NCI-H82 treated with DMSO at 0.1 percent for 48 hours (cell line): Measurements from ENCODE around the gene NAV1.
"Not testable (repeated sequence)": the region's sequence is repeated elsewhere in the genome, so short reads cannot be mapped to it uniquely, and the experiment has no call there.

ENCODE experiments used
- DNase-seq: peaks from one replicate; lab custom pipeline; 2025; ENCODE audit not compliant: unreplicated experiment; lab: John Stamatoyannopoulos, UW

NAV1 gene, protein sequence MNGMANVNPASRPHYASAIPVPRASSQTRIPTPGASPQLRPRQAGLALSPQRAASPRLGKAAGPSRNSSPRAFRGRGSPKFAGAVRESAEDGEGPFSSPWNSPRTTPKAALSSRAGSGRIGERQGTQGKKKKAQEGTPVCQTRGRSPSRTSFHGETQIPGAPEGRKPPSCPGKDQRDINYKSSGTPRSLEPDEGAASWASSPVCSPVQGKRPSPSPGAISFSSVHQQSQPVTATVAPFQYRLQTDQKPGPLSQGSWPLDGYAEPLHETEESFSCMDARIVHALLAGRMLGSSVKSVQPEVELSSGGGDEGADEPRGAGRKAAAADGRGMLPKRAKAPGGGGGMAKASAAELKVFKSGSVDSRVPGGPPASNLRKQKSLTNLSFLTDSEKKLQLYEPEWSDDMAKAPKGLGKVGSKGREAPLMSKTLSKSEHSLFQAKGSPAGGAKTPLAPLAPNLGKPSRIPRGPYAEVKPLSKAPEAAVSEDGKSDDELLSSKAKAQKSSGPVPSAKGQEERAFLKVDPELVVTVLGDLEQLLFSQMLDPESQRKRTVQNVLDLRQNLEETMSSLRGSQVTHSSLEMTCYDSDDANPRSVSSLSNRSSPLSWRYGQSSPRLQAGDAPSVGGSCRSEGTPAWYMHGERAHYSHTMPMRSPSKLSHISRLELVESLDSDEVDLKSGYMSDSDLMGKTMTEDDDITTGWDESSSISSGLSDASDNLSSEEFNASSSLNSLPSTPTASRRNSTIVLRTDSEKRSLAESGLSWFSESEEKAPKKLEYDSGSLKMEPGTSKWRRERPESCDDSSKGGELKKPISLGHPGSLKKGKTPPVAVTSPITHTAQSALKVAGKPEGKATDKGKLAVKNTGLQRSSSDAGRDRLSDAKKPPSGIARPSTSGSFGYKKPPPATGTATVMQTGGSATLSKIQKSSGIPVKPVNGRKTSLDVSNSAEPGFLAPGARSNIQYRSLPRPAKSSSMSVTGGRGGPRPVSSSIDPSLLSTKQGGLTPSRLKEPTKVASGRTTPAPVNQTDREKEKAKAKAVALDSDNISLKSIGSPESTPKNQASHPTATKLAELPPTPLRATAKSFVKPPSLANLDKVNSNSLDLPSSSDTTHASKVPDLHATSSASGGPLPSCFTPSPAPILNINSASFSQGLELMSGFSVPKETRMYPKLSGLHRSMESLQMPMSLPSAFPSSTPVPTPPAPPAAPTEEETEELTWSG (N-terminal part only)

DNA sequence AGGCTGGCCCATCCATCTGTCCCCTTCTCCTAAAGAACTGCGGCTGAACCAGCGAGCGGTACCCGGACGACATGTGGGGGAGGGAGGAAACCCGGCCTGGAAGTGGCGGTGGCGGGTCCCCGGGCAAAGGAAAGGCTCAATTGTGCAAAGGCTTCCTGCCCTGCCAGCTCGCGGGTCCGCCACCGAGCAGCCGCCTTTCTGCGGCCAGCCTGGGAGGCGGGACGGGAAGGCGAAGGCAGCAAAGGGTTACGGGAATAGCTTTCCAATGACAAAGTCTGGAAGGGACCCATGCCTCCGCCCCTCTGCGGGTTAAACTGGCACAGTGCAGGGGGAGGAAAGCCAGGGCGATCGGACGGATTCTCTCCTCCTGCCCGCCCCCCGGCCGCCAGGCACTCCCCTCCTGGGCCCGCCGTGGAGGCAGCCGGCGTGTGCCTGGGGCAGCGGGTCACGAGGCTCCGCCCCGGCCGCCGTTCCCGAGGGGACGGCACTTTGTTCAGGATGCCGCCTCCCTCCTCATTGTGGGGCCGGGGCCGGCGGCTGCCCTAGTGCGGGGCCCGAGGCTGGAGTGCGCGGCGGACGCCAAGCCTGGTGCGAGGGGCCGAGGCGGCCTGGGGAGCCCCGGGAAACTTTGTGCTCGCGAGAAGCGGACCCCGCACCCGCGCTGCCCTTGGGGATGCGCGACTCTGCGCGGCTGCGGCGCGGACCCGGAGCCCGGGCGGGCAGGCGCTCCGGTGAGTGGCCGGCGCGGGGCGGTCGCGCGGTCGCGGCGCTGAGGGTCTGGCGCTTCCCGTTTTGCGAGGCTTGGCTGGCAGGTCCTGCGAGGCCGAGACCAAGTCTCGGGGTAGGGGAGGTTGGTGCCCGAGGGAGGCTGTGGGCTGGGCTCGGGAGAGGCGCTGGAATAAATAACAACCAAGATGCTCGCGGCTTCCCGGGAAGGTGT is at the start of gene NAV1:
TSS of gene NAV1 (plus strand) at position 516 of the 940 bp plus-strand sequence. CDS start 83,758 bp downstream, outside the sequence.
- no peak for DNase-seq

DNA sequence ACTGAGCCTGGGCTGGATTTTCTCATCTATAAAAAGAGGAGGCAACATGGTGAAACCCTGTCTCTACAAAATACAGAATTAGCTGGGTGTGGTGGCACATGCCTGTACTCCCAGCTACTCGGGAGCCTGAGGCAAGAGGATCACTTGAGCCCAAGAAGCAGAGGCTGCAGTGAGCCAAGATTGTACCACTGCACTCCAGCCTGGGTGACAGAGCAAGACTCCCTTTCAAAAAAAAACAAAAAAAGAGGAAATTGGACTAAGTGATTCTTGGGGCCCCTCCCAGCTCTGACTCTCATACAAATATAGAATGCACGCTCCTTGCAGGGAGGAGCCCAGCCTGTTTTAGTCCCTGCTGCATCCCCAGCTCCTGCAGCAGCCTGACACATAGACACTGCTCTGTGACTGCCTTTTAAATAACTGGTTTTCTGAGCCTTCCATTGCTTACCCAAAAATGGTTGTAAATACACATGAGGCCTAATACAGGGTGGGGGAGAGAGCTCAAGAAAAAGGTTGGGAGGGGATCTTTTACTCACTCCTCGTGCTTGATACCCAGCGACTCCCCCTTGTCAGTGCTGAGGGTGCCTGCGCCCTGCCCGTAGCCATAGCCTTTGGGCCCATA is 49.2 kb upstream of the NAV1 start:
- no peak for DNase-seq

DNA sequence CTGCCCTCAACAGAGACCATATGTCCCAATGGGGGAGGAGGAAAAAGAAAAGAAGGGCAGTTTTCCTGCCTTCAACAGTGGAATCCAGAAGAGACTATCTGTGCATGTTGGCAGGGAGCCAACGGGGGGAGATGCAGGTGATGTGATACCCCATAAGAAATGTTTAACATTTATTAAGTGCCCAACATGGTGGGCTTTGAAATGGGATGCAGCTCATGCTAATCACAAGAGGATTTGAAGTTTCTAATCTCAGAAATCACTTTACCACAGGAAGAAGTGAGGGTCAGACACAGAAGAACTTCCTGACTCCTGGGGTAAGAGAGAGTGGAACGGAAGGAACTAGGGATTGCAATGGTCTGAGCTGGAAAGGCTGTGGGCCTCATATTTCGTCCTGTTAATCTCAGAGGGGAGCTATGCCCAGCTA is 48.2 kb upstream of the NAV1 start:
- no peak for DNase-seq

DNA sequence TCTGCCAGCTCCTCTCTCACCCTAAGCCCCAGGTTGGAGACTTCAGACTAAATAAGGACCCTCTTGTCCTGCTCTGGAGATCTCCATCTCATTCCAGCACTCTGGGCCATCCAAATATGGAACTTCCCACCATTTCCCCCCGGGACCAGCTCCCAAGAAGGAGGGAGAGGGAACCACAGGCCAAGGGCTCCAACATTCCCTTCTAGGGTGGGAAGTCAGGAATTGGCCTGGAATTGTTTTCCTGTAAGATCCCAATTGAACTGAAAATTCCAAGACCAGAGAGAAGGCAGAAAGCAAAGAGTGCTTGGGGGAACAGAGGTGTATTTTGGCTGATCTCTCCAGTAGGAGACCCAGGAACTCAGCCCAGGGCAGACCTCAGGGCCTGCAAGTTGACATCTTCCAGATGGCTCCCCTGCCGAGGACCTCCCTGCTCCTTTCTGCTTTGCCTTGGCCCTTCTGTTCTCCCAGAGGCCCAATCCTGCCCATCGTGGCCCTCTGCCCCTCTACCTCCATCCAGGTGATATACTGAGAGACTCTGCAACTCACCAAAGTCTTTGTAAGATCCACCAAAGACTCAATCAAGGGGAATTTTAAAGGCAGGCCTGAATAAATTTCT is 46.9 kb upstream of the NAV1 start:
- no peak for DNase-seq

DNA sequence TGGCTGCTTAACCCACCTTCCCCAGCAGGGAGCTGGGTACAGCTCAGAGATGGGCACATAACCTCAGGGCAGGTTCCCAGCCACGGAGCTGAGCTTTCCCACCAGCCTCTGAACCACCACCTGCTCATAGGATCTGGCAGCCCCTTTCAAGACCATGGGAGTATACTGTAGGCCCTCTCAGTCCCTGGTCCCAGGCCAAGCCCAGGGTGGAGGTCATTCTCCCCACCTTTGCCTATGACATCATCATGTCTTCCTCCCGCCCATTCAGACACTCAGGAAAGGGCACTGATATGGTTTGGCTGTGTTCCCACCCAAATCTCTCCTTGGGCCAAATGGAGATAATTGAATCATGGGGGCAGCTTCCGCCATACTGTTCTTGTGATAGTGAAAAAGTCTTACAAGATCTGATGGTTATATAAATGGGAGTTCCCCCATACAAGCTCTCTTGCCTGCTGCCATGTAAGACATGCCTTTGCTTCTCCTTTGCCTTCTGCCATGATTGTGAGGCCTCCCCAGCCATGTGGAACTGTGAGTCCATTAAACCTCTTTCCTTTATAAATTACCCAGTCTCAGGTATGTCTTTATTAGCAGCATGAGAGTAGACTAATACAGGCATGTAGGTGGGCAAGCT is 45.8 kb upstream of the NAV1 start:
- not testable (repeated sequence) for DNase-seq

DNA sequence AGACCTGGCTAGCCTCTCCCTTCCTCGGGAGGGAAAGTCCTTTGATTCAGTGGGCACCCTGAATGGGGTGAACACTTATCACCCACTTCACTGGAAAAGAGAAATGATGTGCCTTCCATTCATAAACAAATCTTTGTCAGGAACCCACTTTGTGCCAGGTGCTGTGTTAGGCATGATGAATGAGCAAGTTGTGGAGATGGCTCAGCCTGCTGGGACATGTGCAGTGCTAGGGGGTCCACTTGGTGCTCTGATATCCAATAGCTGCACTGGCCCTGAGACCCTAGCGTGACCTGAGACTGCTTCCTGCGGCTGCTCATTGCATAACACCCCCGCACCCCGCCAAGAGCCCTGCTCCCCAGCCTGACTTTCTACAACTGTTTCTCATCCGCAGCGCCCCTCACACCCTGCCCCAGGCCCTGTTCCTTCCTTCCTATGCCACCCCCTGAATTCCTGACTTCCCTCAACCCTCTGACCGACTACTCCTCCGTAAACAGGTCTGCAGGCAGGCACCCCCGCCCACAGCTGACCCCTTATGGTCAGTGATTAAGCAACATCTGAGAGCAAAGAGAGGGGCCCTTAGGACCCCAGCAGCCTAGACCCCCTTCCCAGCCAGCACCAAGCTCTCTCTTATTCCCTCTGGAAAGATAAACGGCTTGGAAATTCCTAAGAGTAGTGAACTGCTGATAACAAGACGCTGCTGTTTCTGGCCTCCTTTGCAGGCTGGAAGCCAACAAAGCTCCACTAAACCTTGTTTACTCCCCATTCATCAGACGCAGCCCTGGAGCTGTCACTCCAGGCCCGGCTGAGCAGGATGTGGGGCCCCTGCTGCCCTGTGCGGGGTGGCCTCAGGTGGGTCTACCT is 44.9 kb upstream of the NAV1 start:
- DNase-seq: no peak

DNA sequence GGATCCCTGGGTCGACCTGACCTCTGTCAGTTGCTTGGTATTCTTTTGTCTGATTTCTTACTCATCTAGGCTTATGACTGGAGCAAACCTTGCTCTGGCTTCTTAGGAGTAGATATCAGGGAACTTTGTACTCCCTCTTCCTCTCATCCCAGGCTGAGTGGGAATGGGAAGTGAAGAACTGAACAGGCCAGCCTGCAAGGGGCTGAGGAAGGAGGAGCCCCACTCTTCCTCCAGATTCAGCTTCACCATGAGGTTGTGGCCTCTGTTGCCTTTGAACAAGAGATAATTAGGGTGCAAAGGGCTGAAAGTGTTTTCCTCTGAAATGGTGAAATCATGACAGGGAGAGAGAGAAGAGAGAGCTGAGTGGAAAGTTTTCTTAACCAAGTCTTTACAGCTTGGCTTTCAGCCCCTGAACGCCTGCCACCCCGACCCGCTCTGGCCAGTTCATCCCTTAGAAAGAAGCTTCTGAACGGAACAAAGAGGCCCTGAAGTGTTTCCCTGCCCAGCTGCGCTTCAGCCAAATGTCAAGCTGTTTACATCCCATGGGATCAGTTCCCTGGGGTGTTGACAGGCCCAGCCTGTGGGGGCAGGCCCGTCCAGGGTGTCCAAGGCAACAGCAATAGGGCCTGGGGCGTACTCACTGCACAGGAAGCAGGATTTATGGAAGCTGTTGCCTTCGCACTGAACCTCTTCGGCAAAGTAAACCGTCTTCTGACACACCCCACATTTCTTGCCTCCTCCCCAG is 43.2 kb upstream of the NAV1 start:
- peak; percentile 40 for DNase-seq

DNA sequence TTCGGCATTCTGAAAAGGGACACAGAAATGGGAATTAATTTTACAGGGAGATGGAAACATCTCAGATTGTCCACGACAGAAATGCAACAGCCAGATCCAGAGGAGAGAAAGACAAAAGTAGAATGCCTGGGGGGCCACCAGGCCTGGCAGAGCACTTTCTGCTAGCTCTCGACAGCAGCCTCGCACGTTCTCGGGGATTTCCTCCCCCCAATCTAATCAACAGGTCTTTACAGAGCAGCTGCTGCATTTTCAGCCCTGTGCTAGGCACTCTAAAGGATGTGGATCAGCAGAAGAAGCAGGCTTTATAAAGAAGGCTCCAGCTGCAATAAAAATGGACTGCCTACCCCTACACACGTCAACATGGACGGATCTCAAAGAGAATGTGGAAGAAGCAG is 42.6 kb upstream of the NAV1 start:
- no peak for DNase-seq

DNA sequence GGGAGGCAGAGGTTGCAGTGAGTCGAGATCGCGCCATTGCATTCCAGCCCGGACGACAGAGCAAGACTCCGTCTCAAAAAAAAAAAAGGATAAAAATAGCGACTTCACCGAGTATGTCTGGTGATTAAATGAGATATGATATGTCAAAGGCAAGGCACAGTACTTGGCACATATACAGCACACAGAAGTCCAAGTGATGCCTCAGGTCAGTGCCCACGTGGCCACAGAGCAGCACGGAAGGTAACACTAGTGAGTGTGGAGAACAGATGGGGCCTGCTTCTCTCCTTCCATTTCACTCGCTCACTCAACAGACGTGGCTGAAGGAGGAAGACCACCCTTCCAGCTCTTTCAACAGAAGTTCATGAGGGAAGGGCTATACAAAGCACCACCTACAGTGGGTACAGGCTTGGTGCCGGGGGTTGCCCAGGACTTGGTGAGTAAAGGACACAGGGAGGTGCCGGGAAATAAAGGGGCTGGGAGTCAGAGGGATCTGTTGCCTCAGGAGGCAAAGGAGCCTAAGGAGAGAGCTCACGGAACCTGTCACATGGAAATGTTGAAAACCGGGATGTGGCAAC is 40.9 kb upstream of the NAV1 start:
- no peak for DNase-seq

DNA sequence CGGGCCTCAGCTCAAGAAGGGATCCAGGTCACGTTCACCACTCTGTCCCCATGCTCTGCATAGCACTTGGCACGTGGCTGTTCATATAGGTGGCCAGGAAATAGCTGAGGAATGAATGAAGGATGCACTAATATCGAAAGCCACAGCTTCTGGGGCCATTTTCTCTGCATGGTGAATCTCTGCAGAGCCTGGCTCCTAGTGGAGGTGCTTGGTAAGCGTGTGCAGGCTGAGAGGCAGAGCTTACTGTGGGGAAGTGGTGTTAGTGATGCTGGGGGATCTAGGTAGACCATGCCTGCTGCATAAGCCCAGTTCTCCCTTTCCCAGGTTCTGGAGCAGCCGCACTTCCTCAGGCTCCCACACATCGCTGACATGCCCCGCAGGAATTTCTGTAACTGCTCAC is 40.3 kb upstream of the NAV1 start:
- DNase-seq: no peak

DNA sequence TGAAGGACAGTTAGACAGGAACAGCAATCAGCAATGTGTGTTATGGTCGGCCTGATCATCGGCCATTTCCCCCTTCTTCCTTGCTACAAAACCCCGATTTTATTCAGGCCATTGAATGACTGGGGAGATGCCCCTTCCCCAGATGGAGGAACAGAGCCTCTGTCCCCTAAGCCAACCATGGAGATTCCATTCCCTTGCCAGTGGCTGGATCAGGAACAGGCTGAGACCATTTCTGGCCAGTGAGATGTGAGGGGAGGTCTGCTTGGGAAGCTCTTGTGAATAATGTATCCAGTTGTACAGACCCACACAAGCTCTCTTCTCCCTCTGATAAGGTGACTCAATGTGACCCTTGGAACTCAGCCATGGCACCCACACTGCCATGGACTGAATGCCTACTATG is 39.7 kb upstream of the NAV1 start:
- DNase-seq: no peak

DNA sequence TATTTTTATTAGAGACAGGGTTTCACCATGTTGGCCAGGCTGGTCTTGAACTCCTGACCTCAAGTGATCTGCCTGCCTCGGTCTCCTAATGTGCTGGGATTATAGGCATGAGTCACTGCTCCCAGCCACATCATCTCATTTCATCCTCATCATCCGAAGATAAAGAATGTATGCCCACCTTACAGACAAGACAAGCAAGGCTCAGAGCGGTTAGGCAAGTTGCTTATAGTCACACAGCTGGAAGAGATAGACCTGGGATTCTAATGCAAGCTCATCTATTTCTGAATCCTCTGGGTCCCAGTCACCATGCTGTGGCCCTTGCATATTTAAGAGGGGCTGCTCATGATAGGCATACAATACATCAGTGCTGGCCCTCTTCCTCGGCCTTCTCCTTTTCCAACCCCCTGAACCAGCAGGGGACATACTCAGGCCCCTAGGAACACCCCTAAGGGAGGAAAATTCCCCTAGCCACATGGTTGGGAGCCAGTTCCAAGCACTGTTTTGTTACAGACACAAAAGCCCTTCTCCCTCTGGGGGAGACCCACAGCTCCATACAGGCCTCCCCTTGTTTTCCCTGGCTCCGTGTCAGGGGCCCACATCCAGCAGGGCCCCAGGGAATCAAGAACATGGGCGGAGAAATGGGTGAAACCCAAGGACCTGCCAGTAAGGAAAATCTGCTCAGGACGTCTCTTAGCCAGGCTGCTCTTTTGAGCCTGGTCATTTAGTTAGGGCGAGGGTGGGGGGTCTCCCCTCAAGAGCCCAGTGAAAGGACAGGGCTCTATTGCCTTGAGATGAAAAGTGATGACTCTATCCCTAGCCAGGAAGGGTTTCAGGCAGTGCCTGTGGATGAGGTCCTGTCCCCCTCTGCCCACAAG is 38.9 kb upstream of the NAV1 start:
- DNase-seq: no peak

DNA sequence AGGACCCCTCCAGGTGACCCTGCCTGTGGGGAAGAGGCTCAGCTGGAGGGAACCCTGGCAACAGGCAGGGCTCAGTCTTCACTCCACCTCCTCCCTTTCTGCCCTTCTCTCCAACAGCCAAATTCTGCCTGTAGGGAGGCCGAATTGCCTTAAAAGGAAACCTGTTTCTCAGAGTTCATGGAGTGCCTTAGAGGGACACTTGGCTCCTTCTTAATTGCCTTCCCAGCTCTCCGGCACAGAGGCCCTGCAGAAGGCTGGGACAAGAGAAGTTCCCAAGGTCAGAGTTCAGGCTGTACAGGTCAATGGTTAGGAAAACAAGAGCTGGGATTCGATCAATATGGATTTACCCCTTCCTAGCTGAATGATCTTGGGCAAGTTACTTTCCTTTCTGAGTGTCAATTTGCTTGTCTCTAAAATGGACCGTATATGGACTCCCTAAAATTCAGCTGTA is 38.2 kb upstream of the NAV1 start:
- no peak for DNase-seq

DNA sequence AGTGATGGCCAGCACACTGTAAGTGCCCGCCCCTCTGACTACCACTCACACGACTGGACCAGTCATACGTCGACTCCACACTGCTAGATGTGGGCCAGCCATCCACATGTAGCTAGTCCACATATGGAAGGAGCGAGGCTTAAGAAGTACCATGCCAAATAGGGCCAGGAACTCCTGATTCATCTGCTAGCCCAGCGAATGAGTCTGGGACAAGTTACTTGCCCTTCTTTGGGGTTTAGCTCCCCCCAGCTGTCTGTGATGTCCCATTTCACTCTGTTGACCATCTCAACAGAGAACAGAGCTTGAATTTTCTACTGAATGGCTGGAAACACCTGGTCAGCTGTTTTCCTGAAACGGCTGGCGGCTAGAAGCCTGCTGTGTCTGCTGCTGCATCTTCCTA is 37.8 kb upstream of the NAV1 start:
- DNase-seq: no peak

DNA sequence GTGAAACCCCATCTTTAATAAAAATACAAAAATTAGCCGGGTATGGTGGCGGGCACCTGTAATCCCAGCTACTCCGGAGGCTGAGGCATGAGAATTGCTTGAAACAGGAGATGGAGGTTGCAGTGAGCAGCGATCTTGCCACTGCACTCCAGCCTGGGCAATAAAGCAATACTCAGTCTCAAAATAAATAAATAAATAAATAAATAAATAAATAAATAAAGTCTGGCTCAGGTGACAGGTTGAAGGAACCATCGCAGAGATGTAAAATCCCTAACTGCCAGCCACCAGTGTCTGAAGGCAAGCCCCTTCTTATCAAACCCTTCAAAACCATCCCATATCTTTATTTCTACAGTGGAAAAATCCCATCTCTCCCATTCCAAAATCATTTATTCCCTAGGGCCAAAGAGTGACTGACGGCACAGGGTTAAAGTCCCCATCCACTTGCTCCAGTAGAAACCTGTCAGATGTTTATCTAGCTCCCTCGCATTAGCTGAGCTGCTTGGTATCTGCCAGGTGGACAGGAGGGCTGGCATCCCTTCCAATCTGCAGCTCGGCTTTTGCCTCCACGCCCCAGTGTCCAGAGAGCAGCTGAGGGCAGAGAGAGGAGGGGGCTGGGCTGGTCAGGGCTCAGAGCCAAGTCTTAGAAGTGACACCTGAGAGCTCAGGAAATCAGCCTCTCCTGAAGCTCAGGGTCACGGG is 37.0 kb upstream of the NAV1 start:
- DNase-seq: no peak
